Stimulated activated CD8-positive, alpha-beta memory T cell treated with anti-CD3 and anti-CD28 coated beads, Interleukin-12 subunit alpha, Interleukin-12 subunit beta, amount 100 ng/mL, for 4 hours (primary cell): Measurements from ENCODE around the gene ARAP2.

ENCODE experiments used
- DNase-seq: peaks from one replicate; pipeline ENCODE4 v3.0.0-alpha.2; 2020; ENCODE audit warnings: low read depth

The ARAP2 gene

DNA sequence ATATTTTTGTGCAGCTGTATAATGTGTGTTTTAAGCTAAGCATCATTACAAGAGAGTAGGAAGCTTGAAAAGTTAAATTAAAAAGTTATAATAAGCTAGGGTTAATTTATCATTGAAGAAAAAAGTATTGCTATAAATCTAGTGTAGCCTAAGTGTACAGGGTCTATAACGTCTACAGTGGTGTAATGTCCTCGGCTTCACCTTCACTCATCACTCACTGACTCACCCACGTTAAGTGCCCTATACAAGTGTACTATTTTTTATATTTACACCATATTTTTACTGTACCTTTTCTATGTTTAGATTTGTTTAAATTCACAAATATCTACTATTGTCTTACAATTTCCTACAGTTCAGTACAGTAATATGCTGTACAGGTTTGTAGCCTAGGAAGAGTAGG lies 23.5 kb downstream of the ARAP2 start:
- no peak for DNase-seq

DNA sequence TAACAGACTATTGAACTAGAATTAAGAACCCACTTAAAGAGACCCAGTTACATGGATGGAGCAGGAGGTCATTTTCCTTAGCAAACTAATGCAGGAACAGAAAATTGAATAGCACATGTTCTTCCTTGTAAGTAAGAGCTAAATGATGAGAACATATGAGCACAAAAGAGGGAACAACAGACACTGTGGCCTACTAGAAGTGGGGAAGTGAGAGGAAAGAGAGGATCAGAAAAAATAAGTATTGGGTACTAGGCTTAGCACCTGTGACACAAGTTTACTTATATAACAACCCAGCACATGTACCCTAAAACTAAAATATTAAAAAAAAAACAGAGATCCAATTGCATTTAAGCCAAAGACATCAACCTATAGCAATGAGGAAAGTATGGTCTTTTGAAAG lies 26.2 kb downstream of the ARAP2 start:
- DNase-seq = no peak

- no peak for DNase-seq
Observed at GRCh38 chr4:36215627-36216026, 28.7 kb downstream of the ARAP2 start.

DNA sequence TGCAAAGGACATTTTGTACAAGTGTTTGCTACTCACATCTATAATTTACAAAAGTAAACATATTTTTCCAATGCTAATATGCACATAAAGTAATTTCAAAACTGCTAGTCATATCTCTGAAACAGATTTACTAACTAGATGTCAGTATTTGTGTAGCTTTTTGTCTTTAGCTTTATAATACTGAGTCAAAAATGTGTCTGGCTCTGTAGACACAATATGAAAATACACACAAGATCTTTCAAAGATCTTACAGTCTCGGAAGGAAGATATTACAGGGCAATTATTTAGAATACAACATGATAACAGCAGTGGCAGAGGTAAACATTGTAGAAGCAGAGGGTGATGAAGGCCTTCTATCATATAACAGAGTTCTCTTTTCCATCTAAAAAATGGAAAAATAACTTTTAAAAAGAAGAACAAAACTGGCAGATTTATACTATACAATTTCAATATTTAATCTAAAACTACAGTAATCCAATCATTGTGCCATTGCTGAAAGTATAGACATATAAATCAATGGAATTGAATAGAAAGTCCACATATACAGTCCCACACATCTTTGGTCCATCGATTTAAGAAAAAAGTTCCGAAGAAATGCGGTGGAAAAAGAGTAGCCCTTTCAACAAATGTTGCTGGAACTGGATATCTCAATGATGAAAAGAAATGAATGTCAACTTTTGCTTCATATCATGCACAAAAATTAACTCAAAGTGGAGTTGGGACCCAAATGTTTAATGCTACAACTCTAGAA lies 29.4 kb downstream of the ARAP2 start:
- DNase-seq = no peak

- DNase-seq = no peak
Observed at GRCh38 chr4:36213977-36214376, 30.3 kb downstream of the ARAP2 start.

DNA sequence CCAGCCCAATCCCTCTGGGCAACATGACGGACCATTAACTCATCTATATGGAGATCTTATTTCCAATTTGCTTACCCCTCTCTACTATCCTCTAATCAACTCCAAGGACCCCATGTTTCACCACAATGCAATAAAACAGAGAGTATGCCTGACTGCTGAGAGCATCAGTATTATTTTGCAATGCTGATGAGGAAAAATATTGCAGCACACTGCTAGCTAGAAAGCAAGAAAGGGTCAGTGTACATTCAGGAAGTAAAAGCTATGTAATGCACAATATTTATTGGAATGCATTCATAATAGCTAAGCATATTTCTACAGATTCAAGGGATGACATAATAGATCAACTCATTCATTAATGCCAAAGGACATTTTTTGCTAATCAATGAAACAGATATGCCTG lies 33.2 kb downstream of the ARAP2 start:
- no peak for DNase-seq

GRCh38 chr4:36209941-36210649 lies 34.2 kb downstream of the ARAP2 start:
- no peak for DNase-seq

GRCh38 chr4:36208893-36209473 lies 35.3 kb downstream of the ARAP2 start:
- DNase-seq = peak; percentile 19

DNA sequence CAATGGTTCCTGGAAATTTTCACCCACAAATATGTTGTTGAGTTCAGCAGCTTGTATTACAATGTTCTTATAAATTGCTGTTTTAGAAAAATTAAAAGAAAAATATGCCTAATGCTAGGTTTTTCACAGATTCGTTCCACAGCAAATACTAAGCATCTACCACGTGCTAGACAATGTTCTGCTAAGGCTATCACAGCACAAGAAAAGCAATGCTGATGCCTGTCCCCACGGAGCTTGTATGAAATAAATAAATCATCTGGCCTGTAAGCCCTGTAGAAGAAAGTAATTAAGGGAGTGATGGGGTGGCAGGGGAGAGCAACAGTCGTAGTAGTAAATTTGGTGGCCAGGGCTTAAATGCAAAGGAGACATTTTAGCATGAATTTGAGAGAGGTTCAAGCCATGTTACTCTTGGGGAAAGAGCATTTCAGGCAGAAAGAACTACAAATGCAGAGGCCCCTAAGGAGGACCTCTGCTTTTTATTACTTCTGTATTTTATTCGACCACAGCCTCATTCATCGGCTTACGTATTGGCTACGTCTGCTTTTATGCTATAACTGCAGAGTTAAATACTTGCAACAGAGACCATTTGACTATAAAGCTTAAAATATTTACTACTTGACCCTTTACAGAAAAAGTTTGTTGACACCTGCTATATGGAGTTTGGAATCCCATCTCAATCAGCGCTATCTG lies 36.3 kb downstream of the ARAP2 start:
- no peak for DNase-seq

DNA sequence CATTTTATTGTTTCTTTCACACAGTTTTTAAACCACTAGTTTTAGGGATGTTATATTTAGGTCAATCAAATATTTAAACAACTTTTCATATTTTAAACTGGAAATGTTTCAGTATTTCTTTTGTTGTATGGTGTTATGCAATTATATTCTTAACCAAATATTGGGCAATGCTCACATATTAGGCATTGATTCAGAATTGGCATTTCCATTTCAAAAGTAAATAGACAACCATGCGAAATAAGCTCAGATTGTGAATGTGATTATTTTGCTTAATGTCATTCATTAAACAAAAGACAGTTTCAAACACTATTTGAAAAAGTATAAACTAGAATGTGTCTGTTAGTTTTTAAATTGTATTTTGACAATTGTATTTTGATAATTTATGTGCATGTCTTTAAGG lies 36.9 kb downstream of the ARAP2 start:
- no peak for DNase-seq

DNA sequence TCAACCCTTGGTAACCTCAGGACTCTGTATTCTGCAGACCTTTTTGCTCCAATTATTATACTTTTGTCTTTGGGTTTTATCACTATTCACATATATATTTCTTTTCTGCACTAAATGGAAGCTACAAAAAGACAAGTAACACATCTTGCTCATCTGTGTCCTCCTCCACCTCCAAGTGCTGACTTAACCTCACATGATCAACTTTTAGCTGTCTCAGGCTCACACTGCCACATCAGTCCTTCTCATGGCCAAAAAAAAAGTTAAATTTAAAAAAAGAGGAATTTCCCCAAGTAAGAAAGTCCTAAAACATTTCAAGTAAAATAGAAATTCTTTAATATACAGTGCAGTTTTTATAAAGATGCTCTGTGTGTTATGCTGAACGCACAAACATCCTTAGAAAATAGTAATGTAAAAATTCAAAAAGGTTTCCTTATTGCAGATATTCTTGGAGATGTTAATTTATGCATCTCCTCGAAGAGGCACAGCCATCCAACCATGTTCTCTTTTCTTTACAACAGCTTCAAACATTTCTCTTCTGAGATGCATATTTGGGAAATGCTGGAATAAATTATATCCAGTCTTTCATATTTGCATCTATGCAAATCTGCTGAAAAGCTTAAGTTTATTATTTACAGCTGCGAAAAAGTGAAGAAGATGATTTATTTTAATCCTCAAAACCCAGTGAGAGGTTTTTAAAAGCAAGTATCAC lies 37.6 kb downstream of the ARAP2 start:
- no peak for DNase-seq

- no peak for DNase-seq
Observed at GRCh38 chr4:36206012-36206411, 38.3 kb downstream of the ARAP2 start.

DNA sequence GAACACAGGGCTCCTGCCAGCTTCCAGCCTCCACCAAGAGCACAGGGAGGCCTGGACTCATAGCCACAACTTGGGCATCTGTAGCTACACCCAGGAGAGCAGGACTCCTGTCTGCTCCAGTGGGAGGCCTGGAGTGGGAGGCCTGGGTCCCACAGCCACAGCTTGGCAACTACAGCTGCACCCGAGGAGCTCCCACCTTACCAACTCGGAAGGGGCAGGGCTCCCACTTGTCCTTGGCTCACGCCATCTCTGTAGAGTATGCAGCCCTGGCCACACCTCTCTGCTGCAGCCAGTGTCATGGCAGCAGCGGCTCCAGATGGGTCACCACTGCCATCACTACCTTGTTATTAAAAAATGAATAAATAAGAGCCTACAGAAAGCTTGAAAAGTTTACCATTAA lies 45.5 kb downstream of the ARAP2 start:
- no peak for DNase-seq

DNA sequence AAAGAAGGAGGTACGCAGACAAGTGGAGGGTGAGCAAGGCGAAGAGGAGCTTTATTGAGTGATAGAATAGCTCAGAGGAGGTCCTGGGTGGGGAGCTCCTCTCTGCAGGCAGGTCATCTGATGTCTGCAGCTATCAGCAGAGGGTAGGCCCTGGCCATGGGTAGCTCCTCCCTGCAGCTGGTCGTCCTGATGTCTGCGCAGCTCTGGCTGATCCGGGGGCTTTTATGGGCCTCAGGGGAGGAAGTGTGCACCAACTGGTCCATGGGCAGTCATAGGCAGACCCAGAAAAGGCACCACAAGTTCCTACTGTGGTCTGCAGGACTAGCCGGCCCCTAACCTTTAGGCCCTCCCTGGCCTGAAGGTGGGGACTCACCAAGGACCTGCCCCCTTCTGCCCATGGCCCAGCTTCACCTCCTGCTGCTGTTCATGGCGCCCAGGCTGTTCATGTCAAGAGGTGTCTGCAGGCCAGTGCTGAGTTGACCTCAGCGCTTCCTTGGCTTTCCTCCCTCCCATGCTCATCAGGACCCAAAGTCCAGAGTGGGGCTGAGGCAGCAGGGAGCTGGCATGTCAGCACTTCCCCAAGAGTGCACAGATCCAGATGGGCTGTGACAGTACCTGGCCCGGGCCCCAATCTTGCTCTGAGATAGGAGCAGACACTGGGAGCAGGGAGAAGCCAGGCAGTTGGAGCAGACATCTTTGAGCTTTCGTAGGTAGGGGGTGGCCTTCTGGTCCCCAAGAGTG lies 46.1 kb downstream of the ARAP2 start:
- no peak for DNase-seq

DNA sequence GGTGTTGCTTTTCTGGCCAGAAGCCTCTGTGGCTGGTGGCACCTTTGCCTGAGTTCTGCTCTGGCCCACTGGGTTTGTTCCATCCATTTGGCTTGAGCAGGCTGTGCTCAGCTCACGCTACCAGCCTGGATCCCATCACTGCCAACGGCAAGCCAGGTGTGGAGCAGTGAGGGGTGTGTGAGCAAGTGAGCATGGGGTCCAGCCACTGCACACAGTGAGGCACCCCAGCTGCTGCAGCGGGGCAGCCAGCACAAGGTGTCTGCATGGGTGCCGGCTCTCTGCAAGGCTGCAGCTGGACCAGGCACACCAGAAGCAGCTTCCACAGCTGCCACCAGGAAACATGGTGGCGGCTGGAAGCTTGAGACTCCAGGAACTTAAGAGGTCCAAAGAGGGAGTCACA lies 46.8 kb downstream of the ARAP2 start:
- no peak for DNase-seq

DNA sequence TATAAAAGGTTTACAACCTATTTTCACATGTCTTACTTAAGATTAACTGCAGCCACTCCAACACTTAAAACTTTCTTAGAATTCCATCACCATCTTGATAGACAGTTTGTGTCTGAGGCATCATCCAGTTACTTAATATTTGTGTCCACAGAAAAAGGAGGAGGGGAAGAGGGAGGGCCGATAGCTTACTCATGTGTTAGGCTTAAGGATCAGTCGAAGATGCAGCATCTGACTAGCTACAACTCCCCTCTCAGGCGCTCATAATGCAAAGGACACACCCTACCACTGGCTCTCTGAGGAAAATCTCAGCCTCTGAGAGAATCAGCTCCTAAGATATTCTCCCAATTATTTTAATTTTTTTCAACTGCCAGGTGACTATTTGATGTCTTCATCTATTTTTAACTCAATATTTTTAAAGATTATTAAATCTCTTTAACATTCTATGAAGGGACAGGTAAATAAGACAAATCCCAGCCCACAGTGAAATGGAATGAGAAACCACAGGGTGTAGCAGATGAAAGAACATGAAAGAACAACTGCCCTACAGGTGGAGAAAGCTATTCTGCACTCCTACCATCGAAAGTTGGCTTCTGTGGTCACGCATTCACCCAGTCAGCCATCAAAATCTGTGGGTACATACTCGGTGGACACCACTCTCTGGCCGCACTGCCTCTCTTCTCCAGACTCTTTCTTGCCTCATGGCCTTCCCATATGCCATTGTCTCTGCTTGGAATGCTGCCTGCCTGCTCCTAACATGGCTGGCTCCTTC lies 48.0 kb downstream of the ARAP2 start:
- no peak for DNase-seq

GRCh38 chr4:36192922-36193321 lies 51.4 kb downstream of the ARAP2 start:
- DNase-seq = no peak

DNA sequence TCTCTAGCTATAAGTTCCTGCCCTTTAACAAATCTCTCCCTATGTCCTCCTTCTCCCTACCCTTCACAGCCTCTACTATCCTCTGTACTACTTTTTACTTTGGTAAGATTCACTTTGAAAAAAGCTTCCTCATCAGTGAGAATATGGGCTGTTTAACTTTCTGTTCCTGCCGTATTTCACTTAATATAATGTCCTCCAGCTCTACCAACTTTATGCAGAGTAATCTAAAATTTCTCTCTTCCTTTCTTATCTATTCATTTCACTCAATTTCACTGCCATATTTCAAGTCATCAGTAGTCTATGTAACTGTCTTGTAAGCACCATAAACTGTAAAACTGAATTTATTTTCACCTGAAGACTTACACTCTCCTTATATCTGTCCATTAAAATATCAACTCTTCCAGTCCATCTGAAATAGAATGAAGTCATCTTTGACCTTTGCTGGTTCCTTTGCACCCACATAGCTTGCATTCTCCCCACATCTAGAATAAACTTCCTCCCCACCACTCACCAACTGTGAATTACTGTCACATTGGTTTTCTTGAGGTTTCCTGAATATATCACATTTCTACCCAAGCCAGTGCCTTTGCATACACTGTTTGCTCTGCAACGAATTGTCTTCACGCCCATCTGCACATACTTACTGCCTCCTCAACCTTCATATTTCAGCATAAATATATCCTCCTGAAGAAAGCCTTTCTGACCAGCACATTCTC lies 54.6 kb downstream of the ARAP2 start:
- no peak for DNase-seq

GRCh38 chr4:36187723-36188333 lies 56.5 kb downstream of the ARAP2 start:
- no peak for DNase-seq
